GM21717 (cell line): ENCODE measurements around the gene MAST3.

Source experiments
- ATAC-seq: cut with Tn5 transposase; IDR thresholded peaks from one replicate; pipeline ENCODE4 v1.9.1; 2021; ENCODE audit warnings: mild to moderate bottlenecking, moderate library complexity; ENCODE audit not compliant: unreplicated experiment

MAST3 gene

DNA sequence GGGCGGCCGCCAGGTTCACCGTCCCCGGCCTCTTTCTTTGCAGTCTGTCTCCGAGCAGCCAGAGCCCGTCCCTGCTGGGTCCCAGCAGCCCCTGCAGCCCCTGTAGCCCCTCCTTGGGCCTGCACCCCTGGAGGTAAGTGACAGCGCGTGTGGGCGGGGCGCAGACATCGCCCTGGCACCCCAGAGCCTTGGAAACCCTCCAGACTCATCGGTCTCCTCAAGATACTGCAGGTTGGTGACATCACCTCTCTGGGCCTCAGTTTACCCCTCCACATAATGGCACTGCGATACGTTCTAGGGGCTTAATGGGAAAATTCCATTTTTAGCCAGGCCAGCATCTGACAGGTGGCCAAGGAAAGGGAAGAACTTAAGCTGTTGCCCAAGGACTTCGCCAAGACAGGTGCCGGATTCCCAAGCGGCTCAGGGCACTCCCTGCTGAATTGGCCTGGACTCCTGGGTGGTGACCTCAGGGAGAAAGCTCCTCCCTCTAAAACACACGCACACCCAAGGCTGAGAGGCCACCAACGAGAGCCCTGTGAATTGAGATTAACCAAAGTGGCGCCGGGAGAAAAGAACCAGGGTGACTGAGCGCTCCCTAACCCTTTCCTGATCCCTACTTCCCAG is 13.1 kb downstream of the MAST3 start:
- no peak for ATAC-seq

DNA sequence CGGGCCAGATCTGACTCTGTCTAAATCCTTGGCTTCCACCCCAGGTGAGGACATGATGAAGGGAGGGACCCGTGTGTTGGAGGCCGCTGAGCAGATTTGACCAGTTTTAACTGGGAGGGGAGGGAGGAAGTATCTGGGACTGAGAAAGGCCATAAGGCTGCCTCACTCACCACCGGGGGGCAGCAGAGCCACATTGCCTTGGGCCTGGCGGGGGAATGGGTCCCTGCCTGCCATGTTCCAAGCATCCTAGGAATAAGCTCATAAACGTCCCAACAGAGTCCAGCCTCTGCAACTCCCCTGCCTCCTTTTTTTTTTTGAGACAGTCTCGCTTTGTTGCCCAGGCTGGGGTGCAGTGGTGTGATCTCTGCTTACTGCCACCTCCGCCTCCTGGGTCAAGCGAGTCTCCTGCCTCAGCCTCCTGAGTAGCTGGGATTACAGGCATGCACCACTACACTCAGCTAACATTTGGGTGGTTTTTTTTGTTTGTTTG is 15.5 kb downstream of the MAST3 start:
- no peak for ATAC-seq

DNA sequence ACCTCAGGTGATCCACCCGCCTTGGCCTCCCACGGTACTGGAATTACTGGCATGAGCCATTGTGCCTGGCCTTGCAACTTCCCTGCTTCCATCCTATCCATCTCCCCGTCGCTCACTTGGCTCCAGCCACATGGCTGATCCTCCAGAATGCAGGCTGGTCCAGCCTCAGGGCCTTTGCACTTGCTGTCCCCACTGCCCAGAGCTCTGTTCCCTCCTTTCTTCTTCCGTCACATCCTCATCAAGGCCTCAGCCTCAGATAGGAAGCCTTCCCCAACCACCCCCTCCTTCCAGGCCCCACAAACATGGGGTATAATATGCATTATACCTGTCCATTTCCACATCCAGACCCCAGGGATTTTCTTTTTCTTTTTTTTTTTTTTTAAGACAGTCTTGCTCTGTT is 16.2 kb downstream of the MAST3 start:
- no peak for ATAC-seq

DNA sequence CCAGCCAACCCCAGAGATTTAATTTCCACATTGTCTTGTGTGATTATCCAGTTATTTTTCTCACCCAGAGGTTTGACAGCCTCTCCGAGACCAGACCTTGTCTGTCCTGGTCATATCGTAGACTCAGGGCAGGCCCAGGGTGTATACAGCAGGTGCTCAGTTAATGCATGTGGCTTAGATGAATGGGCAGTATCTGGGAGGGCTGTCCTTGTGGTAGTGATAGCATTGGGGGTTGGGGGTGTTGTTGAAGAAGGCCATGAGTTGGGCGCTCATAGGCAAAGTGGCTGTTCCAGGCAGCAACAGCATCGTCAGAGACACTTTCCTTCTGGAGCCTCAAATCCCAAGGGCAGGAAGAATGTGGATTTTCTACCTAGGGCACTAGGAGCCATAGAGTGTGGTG is 16.9 kb downstream of the MAST3 start:
- ATAC-seq: no peak

DNA sequence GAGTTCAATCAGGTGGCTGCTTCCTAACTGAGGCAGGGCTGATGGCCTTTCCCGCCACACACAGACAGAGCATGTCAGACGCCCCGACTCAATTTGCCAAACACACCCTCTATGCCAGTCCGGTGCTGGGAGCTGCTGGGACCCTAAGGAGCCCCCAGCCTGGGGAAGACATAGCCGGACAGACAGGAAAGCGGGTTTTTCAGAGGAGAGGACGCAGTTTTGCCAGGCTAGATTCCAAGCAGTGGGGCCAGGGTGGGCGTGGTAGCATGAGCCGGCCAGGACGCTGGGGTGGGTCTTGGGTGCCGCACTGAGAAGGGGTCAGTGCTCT is 19.8 kb downstream of the MAST3 start:
- no peak for ATAC-seq

DNA sequence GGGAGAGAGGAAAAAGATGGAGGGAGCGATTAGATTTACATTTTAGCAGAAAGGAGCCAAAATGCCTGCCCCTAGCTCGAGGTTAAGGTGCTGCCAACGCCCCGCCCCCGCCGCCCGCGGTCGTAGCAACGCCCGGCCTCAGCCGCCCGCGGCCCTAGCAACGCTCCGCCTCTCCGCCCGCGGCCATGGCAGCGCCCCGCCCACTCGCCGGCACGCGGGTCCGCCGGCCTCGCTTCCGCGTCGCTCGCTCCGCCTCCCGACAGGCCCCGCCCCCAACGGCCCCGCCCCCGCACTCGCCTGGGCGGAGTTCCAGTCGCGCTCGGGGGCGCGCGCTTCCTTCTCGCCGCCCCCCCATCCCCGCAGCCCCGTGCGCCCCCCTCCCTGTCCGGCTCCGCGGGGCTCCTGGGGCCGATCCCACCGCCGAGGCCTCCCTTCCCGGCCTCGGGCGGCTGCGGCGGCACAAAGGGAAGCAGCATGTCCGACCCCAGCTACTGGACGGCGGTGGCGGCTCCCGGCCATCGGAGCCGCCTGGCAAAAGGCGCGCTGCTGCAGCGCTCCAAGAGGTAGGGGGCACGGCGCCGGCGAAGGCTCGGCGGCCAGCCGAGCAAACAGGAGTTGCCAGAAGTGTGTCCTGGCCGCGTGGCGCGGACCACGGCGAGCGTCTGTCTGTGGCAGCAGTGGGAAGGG is 20.3 kb downstream of the MAST3 start:
- peak; percentile 68 for ATAC-seq

DNA sequence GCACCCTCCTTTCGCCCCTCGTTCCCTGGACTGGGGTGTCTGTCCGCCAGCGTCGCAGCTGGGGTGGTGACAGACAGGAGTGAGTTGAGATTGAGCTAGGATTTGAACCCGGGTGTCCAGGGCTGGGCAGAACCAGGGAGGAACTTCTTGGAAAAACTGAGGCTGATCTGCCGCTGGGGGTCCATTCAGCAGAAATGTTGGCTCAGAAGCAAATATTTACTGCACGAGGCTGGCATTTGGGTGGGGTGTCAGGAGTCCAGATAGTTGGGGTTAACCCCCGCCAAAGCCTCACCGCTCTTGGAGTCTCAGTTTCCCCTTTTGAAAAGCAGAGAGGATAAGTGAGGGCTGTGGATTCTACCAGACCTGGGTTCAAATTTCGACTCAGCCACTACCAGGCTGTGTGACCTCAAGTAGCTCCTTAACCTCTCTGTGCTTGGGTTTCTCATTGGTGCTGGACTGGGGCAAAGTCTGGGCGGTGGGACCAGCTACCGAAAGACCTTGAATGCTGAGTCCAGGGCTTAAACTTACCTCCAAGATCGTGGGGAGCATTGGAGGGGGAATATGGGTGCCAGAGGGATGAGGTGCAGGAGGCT is 20.9 kb downstream of the MAST3 start:
- no peak for ATAC-seq

DNA sequence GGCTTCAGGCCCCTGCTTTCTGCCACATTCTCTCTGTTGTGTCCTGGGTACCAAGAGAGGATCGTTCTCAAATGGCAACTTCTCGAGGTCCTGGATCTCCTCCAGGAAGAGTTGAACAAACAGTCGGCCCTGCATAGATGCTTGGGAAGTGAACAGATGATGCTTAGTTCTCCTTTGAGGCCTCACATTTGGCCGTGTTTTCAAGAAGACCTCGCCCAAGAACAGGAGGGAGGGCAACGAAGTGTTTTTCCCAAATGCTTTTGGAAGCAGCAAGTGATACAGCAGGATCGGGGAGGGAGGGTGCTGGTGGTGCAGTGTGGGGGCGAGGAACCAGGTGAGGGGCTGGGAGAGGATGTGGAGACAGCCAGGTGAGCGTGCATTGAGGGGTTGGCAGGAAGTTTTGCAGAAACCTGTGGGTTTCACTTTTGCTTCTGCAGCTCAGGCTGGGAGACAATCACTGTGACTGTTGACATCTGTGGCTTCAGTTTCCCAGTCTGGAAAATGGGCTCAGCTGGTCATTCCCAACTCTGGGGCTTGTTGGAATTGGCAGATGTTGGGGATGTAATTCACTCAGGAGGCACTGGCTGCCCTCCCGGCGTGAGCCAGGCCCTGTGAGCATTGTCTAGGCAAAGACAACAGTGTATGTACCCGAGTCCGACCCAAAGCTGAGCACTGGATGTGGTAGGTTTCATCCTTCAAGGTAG is 21.6 kb downstream of the MAST3 start:
- ATAC-seq: no peak

DNA sequence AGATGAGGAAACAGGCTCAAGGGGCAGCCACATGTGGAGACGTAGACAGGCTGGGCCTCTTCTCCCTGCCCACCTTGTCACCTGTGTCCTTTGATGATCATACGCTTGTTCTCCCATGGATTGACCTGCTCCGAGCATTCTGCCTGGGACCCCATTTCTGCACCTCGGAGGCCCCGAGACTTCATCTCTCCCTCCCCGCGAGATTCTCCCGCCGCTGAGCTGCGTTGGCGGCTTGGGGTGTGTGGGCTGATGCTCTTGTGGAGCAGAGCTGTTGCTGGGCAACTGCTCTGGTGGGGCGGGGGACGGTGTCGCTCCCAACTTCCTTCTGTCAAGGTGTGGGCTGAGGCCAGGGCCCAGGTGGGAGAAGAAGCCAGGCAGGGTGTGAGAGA is 22.1 kb downstream of the MAST3 start:
- no peak for ATAC-seq

DNA sequence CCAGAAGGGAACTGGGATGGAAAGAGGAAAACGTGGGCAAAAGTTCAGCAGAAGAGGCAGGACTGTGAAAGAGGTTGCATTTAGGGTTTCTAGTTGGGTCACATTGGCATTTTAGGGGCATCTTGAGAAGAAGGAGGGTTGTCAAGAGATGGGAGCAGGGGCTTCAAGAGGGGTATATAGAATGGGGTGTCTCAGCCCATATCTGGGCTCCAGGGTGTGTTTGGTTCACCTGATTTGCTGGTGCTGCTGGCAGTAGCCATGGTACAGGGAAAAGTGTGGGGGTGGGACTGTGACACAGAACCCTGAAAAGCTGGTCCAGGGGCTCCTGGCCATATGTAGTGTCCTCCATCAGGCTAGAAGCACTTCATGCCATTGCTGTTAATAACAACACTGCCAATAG is 22.5 kb downstream of the MAST3 start:
- no peak for ATAC-seq

DNA sequence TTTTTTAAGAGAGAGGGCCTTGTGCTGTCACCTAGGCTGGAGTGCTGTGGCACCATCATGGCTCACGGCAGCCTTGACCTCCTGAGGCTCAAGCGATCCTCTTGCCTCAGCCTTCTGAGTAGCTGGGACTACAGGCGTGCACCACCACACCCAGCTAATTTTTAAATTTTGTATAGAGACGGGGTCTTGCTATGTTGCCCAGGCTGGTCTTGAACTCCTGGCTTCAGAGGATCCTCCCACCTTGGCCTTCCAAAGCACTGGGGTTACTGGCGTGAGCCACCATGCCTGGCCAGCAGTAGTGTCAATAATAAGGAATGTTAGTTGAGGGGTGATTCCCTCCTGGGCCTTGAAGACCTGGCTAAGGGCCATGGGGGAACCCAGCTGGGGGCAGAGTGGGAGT is 23.6 kb downstream of the MAST3 start:
- ATAC-seq: no peak

DNA sequence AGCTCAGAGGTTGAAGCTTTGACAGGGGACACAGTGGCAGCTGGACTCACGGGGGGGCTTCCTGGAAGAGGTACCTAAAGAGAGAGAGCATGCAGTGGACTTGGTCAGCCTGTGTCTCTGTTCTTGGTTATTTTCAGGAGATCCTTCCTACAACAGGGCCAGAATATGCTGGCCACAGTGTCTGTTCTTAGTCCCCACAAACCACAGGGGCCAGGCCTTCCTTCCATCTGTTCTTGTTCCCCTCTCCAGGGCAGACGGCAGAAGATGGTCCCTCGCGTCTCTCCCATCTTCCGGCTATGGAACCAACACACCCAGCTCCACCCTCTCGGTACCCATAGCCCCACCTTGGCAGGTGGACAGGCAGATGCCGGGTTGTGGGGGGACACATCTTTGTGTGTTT is 24.8 kb downstream of the MAST3 start:
- ATAC-seq: no peak

DNA sequence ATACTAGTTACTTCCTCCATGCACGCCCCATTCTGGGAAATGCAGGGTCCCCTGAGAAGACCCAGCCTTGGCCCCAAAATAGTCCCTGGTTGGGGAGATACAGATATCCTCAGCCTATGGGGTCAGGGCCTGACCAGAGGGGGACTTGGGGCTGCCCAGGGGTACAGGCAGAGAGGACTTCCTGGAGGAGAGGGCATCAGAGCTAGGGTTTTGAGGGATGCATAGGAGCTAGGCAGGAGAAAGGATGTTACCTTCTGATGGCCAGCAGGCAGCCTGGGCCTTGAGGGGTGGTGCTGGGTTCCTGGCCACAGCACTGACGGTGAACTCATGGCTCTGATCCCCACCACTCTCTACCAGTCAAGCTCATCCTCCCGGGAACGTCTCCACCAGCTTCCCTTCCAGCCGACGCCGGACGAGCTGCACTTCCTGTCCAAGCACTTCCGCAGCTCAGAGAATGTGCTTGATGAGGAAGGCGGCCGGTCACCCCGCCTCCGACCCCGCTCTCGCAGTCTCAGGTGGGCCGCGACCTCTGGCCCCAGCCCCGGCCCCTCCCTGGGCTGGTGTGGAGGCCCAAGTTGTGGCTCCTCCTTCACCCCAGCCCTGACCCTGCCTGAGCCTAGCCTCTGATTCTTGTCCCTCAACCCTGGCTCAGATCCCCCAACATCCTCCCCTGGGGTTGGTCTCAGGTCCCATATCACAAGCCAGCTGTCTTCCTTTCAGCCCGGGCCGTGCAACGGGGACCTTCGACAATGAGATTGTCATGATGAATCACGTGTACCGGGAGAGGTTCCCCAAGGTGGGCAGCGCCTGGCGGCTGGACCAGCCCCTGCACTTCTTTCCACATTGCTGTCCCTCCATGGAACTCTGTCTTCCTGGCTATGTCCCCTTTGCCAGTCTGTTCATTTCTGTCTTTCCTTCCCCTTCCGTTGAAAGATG is 25.6 kb downstream of the MAST3 start:
- no peak for ATAC-seq

DNA sequence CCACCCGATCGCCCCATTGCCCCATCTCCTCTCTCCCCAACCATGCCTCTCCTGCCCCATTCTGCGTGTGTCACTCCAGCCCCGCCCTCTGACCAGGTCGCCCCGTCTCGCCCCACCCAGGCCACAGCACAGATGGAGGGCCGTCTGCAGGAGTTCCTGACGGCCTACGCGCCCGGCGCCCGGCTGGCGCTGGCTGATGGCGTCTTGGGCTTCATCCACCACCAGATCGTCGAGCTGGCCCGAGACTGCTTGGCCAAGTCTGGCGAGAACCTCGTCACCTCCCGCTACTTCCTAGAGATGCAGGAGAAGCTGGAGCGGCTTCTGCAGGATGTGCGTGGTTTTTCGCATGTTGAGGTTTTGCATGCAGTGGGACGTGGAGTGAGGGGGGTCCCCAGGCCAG is 26.2 kb downstream of the MAST3 start:
- no peak for ATAC-seq

DNA sequence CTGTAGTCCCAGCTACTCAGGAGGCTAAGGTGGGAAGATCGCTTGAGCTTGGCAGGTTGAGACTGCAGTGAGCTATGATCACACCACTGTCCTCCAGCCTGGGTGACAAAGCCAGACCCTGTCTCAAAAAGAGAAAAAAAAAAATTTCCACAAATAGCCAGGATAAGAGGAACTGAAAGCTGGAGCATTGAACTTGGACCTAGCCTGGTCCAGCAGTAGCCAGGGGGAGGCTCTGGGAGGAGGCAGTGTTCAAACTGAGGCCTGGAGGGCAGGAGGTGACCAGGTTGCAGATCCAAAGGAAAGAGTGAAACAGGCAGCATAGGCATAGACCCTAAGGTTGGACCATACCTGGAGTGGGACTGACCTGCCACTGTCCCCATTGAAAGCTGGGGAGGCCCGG is 28.5 kb downstream of the MAST3 start:
- no peak for ATAC-seq

DNA sequence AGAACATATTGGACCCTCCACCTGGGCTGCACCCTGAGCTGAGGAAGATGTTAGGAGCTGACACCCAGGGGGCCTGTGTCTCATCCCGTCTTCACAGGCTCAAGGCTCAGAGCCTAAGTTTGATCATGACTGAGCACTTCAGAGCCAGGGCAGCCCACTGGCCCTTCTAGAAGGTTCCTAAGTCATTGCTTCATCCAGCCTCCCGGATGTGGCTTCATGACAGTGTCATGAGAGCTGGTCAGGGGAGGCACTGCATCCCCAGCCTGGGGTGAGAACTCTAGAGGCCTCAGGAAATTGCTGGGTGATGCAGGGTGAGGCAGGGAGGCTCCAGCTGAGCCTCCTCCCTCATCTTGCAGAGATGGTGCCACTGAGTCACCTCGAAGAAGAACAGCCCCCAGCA is 30.5 kb downstream of the MAST3 start:
- ATAC-seq: no peak

DNA sequence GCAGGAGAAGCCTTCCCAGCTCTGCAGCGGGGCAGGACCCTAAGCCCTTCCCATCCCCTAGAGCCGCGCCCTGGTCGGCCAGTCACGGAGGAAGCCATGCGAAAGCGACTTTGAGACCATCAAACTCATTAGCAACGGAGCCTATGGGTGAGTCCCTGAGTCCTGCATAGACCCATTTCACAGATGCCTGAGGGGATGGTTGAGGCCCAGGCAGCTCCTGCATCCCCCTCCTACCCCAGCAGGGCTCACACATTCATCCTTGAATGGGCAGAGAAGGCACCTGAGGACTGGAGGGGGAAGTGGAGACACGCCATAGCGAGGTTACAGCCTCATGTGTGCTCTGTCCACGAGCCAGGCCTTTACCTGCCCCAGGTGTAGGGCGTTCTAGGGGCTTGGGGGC is 31.2 kb downstream of the MAST3 start:
- no peak for ATAC-seq

DNA sequence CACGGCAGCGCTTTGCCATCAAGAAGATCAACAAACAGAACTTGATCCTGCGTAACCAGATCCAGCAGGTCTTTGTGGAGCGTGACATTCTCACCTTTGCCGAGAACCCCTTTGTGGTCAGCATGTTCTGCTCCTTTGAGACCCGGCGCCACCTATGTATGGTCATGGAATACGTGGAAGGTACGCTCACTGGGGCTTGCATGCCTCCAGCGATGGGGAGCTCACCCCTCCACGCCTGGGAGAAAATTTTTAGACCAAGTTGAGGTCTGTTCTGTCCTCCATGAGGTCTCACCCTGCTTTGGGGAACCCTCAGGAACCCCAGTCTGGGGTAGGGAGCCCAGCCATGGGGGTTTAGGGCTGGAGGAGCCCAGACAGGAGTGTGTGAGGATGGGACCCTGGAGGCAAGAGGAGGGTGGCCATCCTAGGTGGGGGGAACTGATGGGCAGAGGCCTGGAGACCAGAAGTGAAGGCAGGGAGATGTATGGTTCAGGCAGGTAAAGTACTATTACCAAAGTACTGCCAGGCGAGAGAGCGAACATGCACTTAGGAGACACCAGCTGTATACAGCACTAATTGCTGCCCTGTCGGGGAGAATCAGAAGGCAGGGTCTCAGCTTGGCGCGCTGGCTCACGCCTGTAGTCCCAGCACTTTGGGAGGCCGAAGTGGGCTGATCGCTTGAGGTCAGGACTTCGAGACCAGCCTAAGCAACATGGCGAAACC is 33.1 kb downstream of the MAST3 start:
- ATAC-seq: no peak

DNA sequence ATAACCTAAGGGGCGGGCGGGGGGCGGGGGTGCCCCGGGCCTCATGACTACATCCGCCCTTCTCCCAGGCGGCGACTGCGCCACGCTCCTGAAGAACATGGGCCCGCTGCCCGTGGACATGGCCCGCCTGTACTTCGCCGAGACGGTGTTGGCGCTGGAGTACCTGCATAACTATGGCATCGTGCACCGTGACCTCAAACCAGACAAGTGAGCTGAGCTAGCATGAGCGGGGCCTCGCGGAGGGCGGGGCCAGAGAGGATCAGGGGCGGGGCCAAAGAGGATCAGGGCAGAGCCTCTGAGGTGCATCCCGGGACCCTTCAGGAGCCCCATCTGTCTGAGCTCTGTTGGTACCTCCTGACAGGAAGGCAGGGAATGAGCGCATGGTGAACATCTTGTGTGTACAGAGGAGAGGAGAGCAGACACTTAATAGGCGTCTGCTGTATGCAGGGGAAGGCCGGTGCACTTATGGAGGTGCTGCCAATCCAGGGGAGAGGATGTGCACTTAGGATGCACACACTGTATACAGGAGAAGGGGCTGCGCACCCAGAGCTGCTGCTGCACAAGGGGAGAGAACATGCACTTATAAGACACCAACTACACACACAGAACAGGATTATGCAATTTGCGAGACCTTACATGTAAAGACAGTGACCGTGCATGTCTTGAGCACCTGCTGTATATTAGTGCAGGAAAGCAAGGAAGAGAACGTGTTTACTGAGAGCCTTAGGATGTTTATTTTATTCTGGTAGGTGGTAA is 34.4 kb downstream of the MAST3 start:
- no peak for ATAC-seq
